Effector CD8-positive, alpha-beta T cell (primary cell): ENCODE results near the gene ZBTB34.

Experiments
- DNase-seq: peaks from one replicate; lab custom pipeline; 2025; lab: John Stamatoyannopoulos, UW

The ZBTB34 gene

DNA sequence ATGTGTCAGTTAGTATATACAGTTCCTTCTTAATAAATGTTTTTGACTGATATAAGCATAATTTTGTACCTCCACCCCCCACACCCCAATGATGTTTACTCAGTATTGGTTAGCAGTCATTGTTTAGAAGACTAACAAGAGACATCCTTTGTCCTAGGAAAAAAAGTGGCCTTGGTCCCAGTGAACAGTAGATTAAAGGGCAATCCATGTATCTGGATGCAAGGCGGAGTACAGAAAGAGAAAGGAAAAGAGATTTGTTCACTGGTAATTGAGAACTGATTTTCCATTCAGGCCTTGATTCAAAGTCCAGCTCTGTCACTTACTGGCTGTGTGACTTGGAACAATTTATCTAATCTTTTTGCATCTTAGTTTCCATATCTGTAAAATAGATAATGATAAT is 58.8 kb downstream of the ZBTB34 start:
- no peak for DNase-seq

DNA sequence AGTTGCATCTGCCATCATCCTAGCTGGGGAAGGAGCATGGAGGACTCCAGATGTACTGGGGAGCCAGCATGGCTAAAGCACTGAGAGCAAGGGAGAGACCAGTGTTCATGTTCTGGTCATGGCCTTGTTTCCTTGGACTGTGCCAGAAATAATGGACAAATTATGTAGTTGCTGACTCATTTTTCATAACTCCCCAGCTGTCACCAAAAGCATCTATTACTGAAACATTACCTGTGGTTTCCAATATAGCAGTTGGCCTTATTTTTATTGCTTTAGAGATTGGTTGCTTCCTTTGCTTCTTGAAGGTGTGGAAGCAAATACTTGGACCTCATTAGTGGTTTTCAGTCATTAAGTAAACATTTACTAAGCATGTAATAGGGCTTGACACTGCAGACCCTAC is 65.4 kb downstream of the ZBTB34 start:
- no peak for DNase-seq

DNA sequence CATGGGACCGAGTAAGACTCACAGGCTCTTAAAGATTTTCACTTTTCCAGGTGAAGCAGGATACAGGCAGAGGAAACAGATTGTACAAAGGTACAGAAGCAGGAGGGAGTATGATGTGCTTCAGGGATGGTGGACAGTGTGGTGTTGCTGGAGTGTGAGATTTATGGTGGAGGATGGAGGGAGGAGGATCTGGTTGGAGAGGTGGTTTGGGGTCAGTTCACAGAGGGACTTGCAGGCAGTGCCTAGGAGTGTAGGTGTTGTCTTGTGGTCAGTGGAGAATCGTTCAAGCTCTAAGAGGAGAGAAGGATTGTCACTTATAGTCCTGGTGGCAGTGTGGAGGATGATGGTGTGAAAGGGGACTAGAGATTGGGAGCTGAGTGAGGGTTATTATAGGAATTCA is 65.9 kb downstream of the ZBTB34 start:
- no peak for DNase-seq

DNA sequence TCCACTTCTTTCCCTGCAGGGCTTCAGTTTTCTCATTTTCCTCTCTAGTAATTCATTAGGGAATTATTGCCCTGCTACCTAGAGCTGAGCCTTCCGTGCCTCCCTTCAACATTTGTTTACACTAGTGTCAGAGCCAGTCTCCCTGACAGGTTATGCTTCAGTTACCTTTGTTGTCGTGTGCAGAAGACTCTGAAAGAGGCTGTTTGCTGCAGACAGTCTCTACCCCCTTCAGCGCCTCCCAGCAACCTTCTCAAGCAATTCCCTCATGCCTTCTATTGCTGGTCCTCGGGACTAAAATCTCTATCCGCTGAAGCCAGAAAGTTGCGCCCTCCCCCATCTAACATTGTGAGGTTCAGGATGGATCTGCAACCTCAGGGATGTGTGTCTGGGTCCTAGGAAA is 67.0 kb downstream of the ZBTB34 start:
- DNase-seq = no peak

DNA sequence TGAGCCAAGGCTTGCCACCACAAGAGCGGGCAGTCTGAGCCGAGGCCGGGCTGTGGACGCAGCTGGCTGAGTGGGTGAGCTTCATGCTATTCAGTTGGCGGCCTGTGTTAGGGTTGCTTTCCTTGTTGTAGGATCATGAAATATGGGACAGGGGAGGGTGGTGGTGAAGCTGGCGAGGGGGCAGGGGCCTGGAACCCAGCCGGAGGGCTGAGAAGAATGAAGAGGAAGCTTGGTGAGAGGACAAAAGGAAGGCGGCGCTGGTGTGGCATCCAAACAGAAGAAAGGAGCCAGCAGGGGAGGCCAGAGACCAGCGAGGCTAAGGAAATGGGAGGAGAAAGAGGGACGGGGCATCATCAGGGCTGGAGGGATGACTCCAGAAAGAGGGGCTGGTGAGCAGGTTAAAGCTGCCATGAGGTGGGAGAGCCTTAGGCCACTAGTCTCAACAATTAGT is 72.5 kb downstream of the ZBTB34 start:
- DNase-seq = no peak

DNA sequence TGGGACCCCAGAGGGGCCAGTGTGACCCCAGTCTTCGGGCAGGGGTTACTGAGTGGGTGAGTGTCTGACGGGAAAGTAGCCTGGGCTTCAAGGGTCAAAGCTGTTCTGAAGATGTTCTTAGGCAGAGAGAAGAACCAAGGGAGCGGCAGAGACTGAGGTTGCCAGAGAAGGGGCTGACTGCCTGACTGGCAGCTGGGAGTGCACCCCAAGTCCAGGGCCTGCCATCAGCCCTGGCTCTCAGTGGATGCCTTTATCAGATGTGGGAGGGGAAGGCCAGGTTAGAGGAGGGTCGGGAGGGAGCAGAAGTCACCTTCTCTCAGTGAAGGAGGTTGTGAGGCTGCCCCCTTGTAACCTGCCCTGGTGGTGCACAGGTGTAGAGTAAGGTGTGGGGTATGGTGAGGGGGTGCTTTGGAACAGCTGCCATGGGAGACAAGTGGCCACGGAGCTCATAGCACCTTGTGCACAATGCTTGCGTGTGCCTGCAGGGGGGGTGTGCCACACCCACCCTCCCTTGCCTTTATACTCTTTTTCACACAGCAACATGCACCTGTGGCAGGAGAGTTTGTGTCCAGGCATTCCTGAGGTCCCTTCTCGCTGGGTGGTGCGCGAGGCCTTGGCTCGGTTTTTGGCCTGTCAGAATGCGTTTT is 73.0 kb downstream of the ZBTB34 start:
- DNase-seq = no peak

DNA sequence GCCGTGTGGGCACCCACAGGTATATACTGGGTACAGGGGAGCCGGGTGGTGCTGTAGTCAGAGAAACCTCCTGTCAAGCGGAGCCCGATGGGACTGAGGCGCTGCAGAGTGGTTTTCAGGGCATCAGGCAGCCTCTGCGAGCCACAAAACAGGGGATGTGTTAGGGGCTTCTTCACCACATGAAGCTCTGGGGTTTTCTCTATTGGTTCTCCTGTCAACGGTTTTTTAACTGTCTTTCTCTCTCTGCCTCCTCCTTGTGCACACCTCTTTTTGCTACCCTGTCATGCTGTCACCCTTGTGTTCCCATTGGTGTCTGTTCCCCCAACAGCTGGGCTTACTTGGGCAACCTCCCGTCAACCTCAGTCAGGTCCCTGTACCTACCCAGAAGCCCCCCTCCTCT is 74.0 kb downstream of the ZBTB34 start:
- DNase-seq = no peak
